Suprapubic skin (tissue), 4 donors: ENCODE results near the gene SLC47A2. TPM values are rescaled to one million over a fixed set of nuclear protein-coding genes. Genes with fewer than 3 reads are reported as not detected.
A peak's percentile ranks its signal among the peaks of the same experiment; 100 is the strongest.
"Not testable (repeated sequence)": the region's sequence is repeated elsewhere in the genome, so short reads cannot be mapped to it uniquely, and the experiment has no call there.

Experiments
- DNase-seq, 2 donors: peaks; one replicate each; pipeline ENCODE4 v3.0.0-alpha.2; 2019; ENCODE audit warnings: low spot score in 2 of 2
- H3K27ac ChIP-seq: fragments of 200-600 bp; sonication (generic); one replicate; pipeline ENCODE4 v1.5.1; 2019
- H3K27me3 ChIP-seq: fragments of 200-600 bp; sonication (generic); one replicate; pipeline ENCODE4 v1.5.1; 2019
- H3K36me3 ChIP-seq: fragments of 200-600 bp; sonication (generic); one replicate; pipeline ENCODE4 v1.5.1; 2019
- H3K4me1 ChIP-seq: fragments of 200-600 bp; sonication (generic); one replicate; pipeline ENCODE4 v1.5.1; 2019
- H3K4me3 ChIP-seq: fragments of 200-600 bp; sonication (generic); one replicate; pipeline ENCODE4 v1.5.1; 2019; ENCODE audit warnings: mild to moderate bottlenecking
- H3K9me3 ChIP-seq: fragments of 200-600 bp; sonication (generic); one replicate; pipeline ENCODE4 v1.5.1; 2019
- EP300 ChIP-seq: sonication (generic); formaldehyde crosslinking; IDR thresholded peaks from one replicate; pipeline ENCODE4 v1.6.1; 2017; ENCODE audit warnings: antibody characterized with exemption
- POLR2A ChIP-seq, 2 donors: fragments of 450-650 bp; IDR thresholded peaks; one replicate each; pipeline ENCODE4 v1.6.1; 2017; ENCODE audit warnings: antibody characterized with exemption in 2 of 2, mild to moderate bottlenecking in 2 of 2, moderate library complexity in 2 of 2
- POLR2AphosphoS5 ChIP-seq, 3 donors: sonication (generic); formaldehyde crosslinking; IDR thresholded peaks; one replicate each; pipeline ENCODE4 v1.6.1; 2017; ENCODE audit warnings: antibody characterized with exemption in 3 of 3
- WGBS: methylation state at CpG from one replicate; pipeline ENCODE4 v1.1.5; 2018; 5-methylcytosine and 5-hydroxymethylcytosine counted together
- total RNA-seq, 4 donors: library from RNA; depleted of rRNA; stranded (reverse); fragments of >200 nt; gene quantifications; one replicate each; pipeline ENCODE4 v1.1.0, GENCODE V29; 2016
- TF ChIP-seq, protein P1 (sequence below), 2 donors: fragments of 200-600 bp in 1 of 2; fragments of 450-650 bp in 1 of 2; sonication (generic) in 1 of 2; IDR thresholded peaks; one replicate each; pipeline ENCODE4 v1.5.1; 2016 to 2019; ENCODE audit warnings: antibody characterized with exemption in 2 of 2, mild to moderate bottlenecking in 1 of 2, moderate library complexity in 1 of 2

Gene SLC47A2
- total RNA-seq, result 1 to 10 TPM in 2 of 4 donors, under 1 TPM in 1, not detected in 1; 0.96 to 7.9 (median 2.5) TPM

DNA sequence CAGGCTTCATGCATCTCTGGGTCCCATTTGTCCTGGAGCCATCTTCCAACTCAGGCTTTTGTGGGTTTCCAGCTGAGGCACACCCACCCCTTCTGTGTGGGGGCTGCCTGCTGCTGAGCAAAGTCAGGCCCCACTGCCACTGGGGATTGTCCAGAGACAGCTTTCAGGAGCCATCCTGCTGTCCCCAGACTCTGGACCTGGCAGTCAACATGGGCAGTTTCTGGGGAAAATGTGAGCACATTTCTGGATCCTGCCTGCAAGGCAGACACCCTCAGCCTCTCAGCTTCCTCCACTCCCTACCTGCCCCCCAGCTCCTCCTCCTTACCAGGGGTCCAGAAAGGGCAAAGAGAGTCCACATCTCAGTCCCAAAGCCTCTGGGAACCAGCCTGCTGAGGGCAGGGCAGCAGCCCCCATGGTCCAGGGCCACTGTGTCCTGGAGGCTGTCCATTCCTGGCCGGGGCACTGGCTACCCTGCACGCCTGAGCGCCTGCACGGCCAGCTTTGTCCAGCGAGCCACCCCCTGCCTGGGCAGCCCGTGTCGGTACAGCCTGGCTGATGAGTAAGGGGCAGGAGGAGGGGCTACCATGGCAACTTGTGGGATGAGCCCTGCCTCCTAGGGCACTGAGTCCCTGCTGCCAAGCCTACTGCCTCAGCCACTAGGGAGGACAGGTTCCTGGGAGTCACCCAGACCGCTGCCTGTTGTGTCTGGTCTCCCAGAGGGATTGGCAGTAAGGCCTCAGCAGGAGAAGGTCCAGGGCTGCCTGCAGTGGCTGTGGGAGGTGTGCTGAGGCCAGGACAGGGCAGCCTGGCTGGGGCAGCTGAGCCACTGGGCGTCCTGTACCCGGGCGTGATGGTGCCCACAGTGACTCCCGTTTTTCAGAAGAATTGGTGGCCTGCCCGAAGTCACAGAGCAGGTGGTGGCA, at the start of gene SLC47A2:
Gene SLC47A2, minus strand, starts transcription at position 477 of the 923 bp plus-strand sequence. Its CDS starts 29 bp downstream, at position 448.
- WGBS, result no CpG with 5 or more reads among the region's 13 CpGs
- Histone ChIP-seq H3K9me3 (no peaks in the 10 kb centered on the region), H3K4me1 (peaks cover 50% of the 10 kb centered on the region), H3K27me3 (no peaks in the 10 kb centered on the region), H3K4me3 (no peak within 1 kb of the TSS), H3K27ac (no peak within 1 kb of the TSS), H3K36me3 (no peaks in the 10 kb centered on the region)
- TF ChIP-seq, protein P1, sequence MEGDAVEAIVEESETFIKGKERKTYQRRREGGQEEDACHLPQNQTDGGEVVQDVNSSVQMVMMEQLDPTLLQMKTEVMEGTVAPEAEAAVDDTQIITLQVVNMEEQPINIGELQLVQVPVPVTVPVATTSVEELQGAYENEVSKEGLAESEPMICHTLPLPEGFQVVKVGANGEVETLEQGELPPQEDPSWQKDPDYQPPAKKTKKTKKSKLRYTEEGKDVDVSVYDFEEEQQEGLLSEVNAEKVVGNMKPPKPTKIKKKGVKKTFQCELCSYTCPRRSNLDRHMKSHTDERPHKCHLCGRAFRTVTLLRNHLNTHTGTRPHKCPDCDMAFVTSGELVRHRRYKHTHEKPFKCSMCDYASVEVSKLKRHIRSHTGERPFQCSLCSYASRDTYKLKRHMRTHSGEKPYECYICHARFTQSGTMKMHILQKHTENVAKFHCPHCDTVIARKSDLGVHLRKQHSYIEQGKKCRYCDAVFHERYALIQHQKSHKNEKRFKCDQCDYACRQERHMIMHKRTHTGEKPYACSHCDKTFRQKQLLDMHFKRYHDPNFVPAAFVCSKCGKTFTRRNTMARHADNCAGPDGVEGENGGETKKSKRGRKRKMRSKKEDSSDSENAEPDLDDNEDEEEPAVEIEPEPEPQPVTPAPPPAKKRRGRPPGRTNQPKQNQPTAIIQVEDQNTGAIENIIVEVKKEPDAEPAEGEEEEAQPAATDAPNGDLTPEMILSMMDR (IDR thresholded peaks at IDR 0.05), result no peak
- TF ChIP-seq POLR2AphosphoS5 (IDR thresholded peaks at IDR 0.05) (no peak), POLR2A (IDR thresholded peaks at IDR 0.05) (no peak), EP300 (no peak)
- DNase-seq, result no peak

GRCh38 chr17:19766016-19766415, 49.6 kb upstream of the SLC47A2 start:
- Histone ChIP-seq H3K27ac (no peak overlapping the region), H3K4me1 (peaks cover 12% of the 10 kb centered on the region), H3K9me3 (no peaks in the 10 kb centered on the region), H3K36me3 (no peaks in the 10 kb centered on the region), H3K4me3 (no peak overlapping the region), H3K27me3 (no peaks in the 10 kb centered on the region)
- peak in 1 of 2 donors; percentile 52 for DNase-seq
- 66% methylated on average over 7 of the region's 7 CpGs for WGBS
- TF ChIP-seq EP300 (no peak), POLR2AphosphoS5 (IDR thresholded peaks at IDR 0.05) (no peak), POLR2A (IDR thresholded peaks at IDR 0.05) (no peak)
- TF ChIP-seq, protein P1 (IDR thresholded peaks at IDR 0.05), result no peak

GRCh38 chr17:19763991-19764390, 47.6 kb upstream of the SLC47A2 start:
- 83% methylated on average over 6 of the region's 6 CpGs for WGBS
- not testable (repeated sequence) for H3K36me3 ChIP-seq, H3K4me3 ChIP-seq, H3K9me3 ChIP-seq, H3K27ac ChIP-seq, H3K27me3 ChIP-seq
- DNase-seq, result peak in 1 of 2 donors; percentile 22
- H3K4me1 ChIP-seq, result peaks cover 12% of the 10 kb centered on the region

GRCh38 chr17:19763416-19763815, 47.0 kb upstream of the SLC47A2 start:
- DNase-seq, result peak in 1 of 2 donors; percentile 18
- 85% methylated on average over 2 of the region's 2 CpGs for WGBS
- TF ChIP-seq EP300 (no peak), POLR2A (IDR thresholded peaks at IDR 0.05) (no peak), POLR2AphosphoS5 (IDR thresholded peaks at IDR 0.05) (no peak)
- TF ChIP-seq, protein P1 (IDR thresholded peaks at IDR 0.05), result no peak

DNA sequence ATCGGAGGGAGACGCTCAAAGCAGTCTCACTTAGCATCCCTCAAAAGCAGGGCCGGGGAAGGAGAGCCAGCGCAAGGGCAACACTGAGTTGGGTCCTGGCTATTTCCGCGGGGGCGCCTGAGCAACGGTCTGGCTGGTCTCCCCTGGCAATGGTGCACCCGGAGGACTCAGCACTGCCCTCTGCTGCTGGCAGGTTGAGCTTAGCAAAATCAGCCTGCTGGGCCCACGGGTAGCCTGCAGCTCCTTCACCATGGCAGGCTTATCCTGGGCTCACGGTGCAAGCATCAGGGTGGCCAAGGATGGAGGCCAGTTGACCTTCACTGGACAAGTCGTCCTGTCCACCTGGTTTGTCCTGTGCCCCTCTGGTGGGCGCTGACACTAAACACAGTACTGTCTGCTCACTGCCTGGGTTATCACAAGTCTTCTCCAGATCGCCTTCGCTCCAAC, 46.2 kb upstream of the SLC47A2 start:
- Histone ChIP-seq H3K36me3 (no peaks in the 10 kb centered on the region), H3K27me3 (no peaks in the 10 kb centered on the region), H3K27ac (no peak overlapping the region), H3K4me1 (peaks cover 12% of the 10 kb centered on the region), H3K9me3 (no peaks in the 10 kb centered on the region), H3K4me3 (no peak overlapping the region)
- WGBS, result 76% methylated on average over 8 of the region's 15 CpGs
- TF ChIP-seq, protein P1 (IDR thresholded peaks at IDR 0.05), result peak; percentile 47 to 64
- no peak for TF ChIP-seq EP300
- peak; percentile 80 to 89 for DNase-seq

More at GRCh38 chr17:19763416-19763815, 47.0 kb upstream of the SLC47A2 start:
- no peak overlapping the region for H3K27ac ChIP-seq
- H3K9me3 ChIP-seq, result no peaks in the 10 kb centered on the region
- H3K4me3 ChIP-seq, result no peak overlapping the region
- peaks cover 12% of the 10 kb centered on the region for H3K4me1 ChIP-seq
- no peaks in the 10 kb centered on the region for H3K36me3 ChIP-seq
- no peaks in the 10 kb centered on the region for H3K27me3 ChIP-seq
